ENCODE measurements around the gene SFT2D3. TPM values are rescaled to one million over a fixed set of nuclear protein-coding genes. Genes with fewer than 3 reads are reported as not detected.

SFT2D3 gene
- total and polyA plus RNA-seq, 4 donors = 3.3 to 4.9 (median 4.0) TPM

- ATAC-seq (ENCODE audit: low FRiP score) (no peak), DNase-seq (no peak)
- Histone ChIP-seq H3K36me3 (ENCODE audit: control insufficient read depth in 1 of 2, insufficient read depth in 2 of 2, low read length in 1 of 2) (no peaks in the 10 kb centered on the region), H3K4me3 (ENCODE audit: low read length in 2 of 2) (no peak overlapping the region), H3K9me3 (ENCODE audit: control insufficient read depth, low read length) (no peaks in the 10 kb centered on the region), H3K27ac (ENCODE audit: low read depth in 1 of 2, low read length in 2 of 2) (peak overlapping the region in 1 of 2 donors; percentile 22), H3K27me3 (ENCODE audit: control insufficient read depth in 1 of 2, insufficient read depth in 2 of 2, low read length in 1 of 2) (no peaks in the 10 kb centered on the region), H3K4me1 (ENCODE audit: control insufficient read depth in 1 of 2, insufficient read depth in 2 of 2, low read length in 2 of 2) (no peaks in the 10 kb centered on the region)
- intact Hi-C loops (cut with DNase I) = no loop called here
- 54 to 55% methylated on average over 14 of the region's 14 CpGs for WGBS, 2 donors
Measured at GRCh38 chr2:127671557-127672302, 29.6 kb upstream of the SFT2D3 start.

DNA sequence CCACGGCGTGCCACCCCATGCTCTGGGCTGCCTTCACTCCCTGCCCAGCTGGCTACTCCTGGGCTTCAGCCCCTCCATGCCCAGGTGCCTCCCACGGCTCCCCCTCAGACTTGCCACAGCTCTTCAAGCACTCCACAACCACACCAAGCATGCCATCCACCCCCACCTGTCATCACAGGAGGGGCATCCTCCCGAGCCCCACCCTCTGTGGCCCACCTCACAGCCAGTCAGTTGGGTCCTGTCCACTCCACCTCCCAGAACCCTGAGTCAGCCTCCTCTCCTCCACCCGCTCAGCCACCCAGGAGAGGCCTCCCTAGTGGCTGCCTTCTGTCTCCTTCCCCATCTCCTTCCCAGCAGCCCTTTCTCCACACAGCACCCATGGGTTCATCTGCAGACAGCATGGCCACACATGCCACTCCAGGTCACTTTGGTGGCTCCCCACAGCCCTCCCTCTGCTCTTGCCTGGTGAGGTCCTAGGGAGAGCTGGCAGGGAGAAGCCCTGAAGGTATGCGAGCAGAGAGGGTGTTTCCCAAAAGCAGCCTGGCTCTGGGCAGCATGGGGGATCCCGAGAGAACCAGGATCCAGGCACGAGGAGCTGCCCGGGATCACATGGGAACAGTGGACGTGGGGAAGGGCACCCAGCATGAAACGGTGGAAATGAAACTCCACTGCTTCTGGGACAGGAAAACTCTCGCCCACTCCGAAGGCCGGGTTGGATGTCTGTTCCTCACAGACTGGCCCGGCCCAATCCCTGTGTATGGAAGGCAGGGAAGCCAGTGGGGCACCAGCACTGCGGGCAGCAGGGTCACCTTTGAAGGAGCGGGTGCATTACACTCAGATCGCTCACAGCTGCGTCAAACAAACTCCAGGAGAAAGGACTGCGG, 28.7 kb upstream of the SFT2D3 start:
- H3K4me1 ChIP-seq (ENCODE audit: control insufficient read depth in 1 of 2, insufficient read depth in 2 of 2, low read length in 2 of 2) = no peaks in the 10 kb centered on the region
- no peak for DNase-seq
- peak overlapping the region; percentile 22 to 68 for H3K27ac ChIP-seq (ENCODE audit: low read depth in 1 of 2, low read length in 2 of 2)

GRCh38 chr2:127673291-127674069, 27.8 kb upstream of the SFT2D3 start:
- ATAC-seq (ENCODE audit: low FRiP score) (no peak), DNase-seq (no peak)
- intact Hi-C loops (cut with DNase I) = no loop called here
- H3K27me3 ChIP-seq (ENCODE audit: control insufficient read depth in 1 of 2, insufficient read depth in 2 of 2, low read length in 1 of 2) = no peaks in the 10 kb centered on the region
- H3K27ac ChIP-seq (ENCODE audit: low read depth in 1 of 2, low read length in 2 of 2) = peak overlapping the region; percentile 22 to 68
- no peaks in the 10 kb centered on the region for H3K36me3 ChIP-seq (ENCODE audit: control insufficient read depth in 1 of 2, insufficient read depth in 2 of 2, low read length in 1 of 2)
- H3K4me1 ChIP-seq (ENCODE audit: control insufficient read depth in 1 of 2, insufficient read depth in 2 of 2, low read length in 2 of 2) = no peaks in the 10 kb centered on the region
- no peaks in the 10 kb centered on the region for H3K9me3 ChIP-seq (ENCODE audit: control insufficient read depth, low read length)
- WGBS, 2 donors = 6 to 8% methylated on average over 17 of the region's 17 CpGs
- peak overlapping the region; percentile 55 to 95 for H3K4me3 ChIP-seq (ENCODE audit: low read length in 2 of 2)

More for the DNA sequence above, 28.7 kb upstream of the SFT2D3 start:
- intact Hi-C loops (cut with DNase I) = no loop called here
- WGBS, 2 donors = 8 to 14% methylated on average over 20 of the region's 20 CpGs
- Histone ChIP-seq H3K27me3 (ENCODE audit: control insufficient read depth in 1 of 2, insufficient read depth in 2 of 2, low read length in 1 of 2) (no peaks in the 10 kb centered on the region), H3K9me3 (ENCODE audit: control insufficient read depth, low read length) (no peaks in the 10 kb centered on the region), H3K4me3 (ENCODE audit: low read length in 2 of 2) (peak overlapping the region in 1 of 2 donors; percentile 95), H3K36me3 (ENCODE audit: control insufficient read depth in 1 of 2, insufficient read depth in 2 of 2, low read length in 1 of 2) (no peaks in the 10 kb centered on the region)
- ATAC-seq (ENCODE audit: low FRiP score) = peak; percentile 4

GRCh38 chr2:127674241-127675209, 26.8 kb upstream of the SFT2D3 start:
- 1% methylated on average over 67 to 72 of the region's 72 CpGs for WGBS, 2 donors

DNA sequence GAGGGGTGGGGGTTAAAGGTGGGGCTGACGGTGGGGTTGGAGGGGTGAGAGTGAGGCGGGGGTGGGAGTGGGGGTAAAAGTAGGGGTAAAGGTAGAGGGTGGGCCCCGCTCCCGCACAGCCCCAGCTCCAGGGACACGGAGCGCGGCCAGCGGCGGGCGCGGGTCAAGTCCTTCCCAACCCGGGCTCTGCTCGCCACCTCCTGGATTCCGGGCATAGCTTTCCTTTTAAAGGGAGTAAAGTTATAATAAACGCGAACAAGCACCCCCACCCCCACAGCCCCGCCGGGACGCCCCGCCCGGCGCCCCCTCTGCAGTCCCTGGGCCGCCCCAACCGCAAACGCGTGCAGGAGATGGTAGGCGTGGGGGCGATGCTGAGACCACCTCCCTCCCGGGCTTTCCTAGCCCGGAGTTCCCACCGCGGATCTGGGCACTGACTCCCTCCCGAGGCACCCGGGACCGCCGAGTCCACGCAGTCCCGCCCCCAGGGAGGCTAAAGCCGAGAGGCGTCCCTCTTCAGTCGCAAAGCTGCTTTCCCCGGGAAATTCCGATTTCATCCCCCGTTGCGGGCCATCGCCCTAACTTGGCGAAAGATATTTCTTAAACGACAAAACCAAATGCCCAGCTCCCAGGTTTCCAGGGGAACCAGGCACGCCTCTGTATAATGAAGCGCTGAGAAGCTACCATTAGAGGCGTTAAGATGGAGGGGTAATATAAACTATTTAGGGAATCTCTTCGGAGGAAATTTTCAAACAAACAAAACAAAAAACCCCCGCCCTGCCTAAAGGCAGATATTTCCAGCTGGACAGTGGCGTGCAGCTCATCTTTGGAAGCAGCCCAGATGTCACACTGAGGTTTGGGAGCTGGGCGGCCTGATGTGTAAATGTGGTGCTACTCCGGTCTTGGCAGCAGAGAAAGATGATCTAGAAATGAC, 25.7 kb upstream of the SFT2D3 start, which contains the start of gene LIMS2:
Gene LIMS2 (minus strand): TSS at position 200 of the 931 bp plus-strand sequence. CDS start 506 bp downstream, outside the sequence.
- Histone ChIP-seq H3K9me3 (ENCODE audit: control insufficient read depth, low read length) (no peaks in the 10 kb centered on the region), H3K4me1 (ENCODE audit: control insufficient read depth in 1 of 2, insufficient read depth in 2 of 2, low read length in 2 of 2) (no peaks in the 10 kb centered on the region), H3K27me3 (ENCODE audit: control insufficient read depth in 1 of 2, insufficient read depth in 2 of 2, low read length in 1 of 2) (no peaks in the 10 kb centered on the region), H3K36me3 (ENCODE audit: control insufficient read depth in 1 of 2, insufficient read depth in 2 of 2, low read length in 1 of 2) (no peaks in the 10 kb centered on the region), H3K4me3 (ENCODE audit: low read length in 2 of 2) (peak within 1 kb of the TSS; percentile 55 to 95), H3K27ac (ENCODE audit: low read depth in 1 of 2, low read length in 2 of 2) (peak within 1 kb of the TSS; percentile 41 to 79)
- WGBS, 2 donors = 1 to 2% methylated on average over 47 to 56 of the region's 56 CpGs
- DNase-seq = peak in 1 of 2 donors; percentile 71
- ATAC-seq (ENCODE audit: low FRiP score) = peak; percentile 63
- intact Hi-C loops (cut with DNase I) = no loop called here

More at GRCh38 chr2:127674241-127675209, 26.8 kb upstream of the SFT2D3 start:
- ATAC-seq (ENCODE audit: low FRiP score) (peak; percentile 67), DNase-seq (peak; percentile 67 to 88)
- peak overlapping the region; percentile 55 to 95 for H3K4me3 ChIP-seq (ENCODE audit: low read length in 2 of 2)
- no peaks in the 10 kb centered on the region for H3K27me3 ChIP-seq (ENCODE audit: control insufficient read depth in 1 of 2, insufficient read depth in 2 of 2, low read length in 1 of 2)
- H3K4me1 ChIP-seq (ENCODE audit: control insufficient read depth in 1 of 2, insufficient read depth in 2 of 2, low read length in 2 of 2) = no peaks in the 10 kb centered on the region
- intact Hi-C loops (cut with DNase I) = no loop called here
- no peaks in the 10 kb centered on the region for H3K9me3 ChIP-seq (ENCODE audit: control insufficient read depth, low read length)
- no peaks in the 10 kb centered on the region for H3K36me3 ChIP-seq (ENCODE audit: control insufficient read depth in 1 of 2, insufficient read depth in 2 of 2, low read length in 1 of 2)
- peak overlapping the region; percentile 22 to 64 for H3K27ac ChIP-seq (ENCODE audit: low read depth in 1 of 2, low read length in 2 of 2)

DNA sequence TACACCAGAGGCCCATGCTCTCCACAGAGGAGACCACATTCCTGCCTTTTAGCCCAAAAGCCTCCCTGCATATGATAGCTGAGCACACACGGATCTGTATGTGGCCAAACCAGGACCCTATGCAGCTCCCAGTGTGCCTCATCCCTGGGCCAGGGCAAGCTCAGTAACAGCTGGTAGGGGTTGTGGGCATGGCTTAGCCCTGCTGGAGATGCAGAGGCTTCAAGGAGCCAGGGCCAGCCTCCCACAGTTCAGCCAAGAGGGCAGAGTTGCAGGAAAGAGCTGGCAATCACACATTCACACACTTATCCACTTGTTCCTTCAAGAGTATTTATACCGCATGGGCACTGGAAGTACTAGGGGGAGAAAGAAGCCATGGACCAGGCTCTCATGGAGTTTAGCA, 24.4 kb upstream of the SFT2D3 start:
- no peaks in the 10 kb centered on the region for H3K27me3 ChIP-seq (ENCODE audit: control insufficient read depth in 1 of 2, insufficient read depth in 2 of 2, low read length in 1 of 2)
- H3K4me3 ChIP-seq (ENCODE audit: low read length in 2 of 2) = no peak overlapping the region
- 14 to 22% methylated on average over 2 of the region's 2 CpGs for WGBS, 2 donors
- intact Hi-C loops (cut with DNase I) = no loop called here
- no peak overlapping the region for H3K27ac ChIP-seq (ENCODE audit: low read depth in 1 of 2, low read length in 2 of 2)
- ATAC-seq (ENCODE audit: low FRiP score) (no peak), DNase-seq (peak in 1 of 2 donors; percentile 79)
- H3K36me3 ChIP-seq (ENCODE audit: control insufficient read depth in 1 of 2, insufficient read depth in 2 of 2, low read length in 1 of 2) = no peaks in the 10 kb centered on the region
- H3K4me1 ChIP-seq (ENCODE audit: control insufficient read depth in 1 of 2, insufficient read depth in 2 of 2, low read length in 2 of 2) = no peaks in the 10 kb centered on the region
- H3K9me3 ChIP-seq (ENCODE audit: control insufficient read depth, low read length) = no peaks in the 10 kb centered on the region

DNA sequence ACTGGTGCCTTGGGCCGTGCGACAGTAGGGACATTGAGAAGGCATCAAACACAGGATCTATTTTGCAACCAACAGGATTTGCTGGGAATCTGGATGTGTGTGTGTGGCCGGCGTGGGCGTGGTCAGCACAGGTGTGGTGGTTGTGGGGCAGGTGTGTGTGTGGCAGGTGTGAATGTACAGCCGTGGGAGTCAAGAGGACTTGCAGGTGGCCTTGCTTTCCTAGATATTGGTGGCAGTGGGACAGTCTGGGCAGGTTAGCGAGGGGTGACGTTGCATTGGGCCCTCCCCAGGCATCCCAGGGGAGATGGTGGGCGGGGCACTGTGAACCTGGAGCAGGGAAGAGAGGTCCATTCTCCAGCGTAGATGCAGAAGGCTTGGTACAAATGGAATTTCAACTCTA, 22.8 kb upstream of the SFT2D3 start:
- DNase-seq (no peak), ATAC-seq (ENCODE audit: low FRiP score) (no peak)
- Histone ChIP-seq H3K4me3 (ENCODE audit: low read length in 2 of 2) (no peak overlapping the region), H3K36me3 (ENCODE audit: control insufficient read depth in 1 of 2, insufficient read depth in 2 of 2, low read length in 1 of 2) (no peaks in the 10 kb centered on the region), H3K4me1 (ENCODE audit: control insufficient read depth in 1 of 2, insufficient read depth in 2 of 2, low read length in 2 of 2) (no peaks in the 10 kb centered on the region), H3K27ac (ENCODE audit: low read depth in 1 of 2, low read length in 2 of 2) (no peak overlapping the region), H3K27me3 (ENCODE audit: control insufficient read depth in 1 of 2, insufficient read depth in 2 of 2, low read length in 1 of 2) (no peaks in the 10 kb centered on the region), H3K9me3 (ENCODE audit: control insufficient read depth, low read length) (no peaks in the 10 kb centered on the region)
- intact Hi-C loops (cut with DNase I) = no loop called here
- WGBS, 2 donors = 90 to 92% methylated on average over 10 of the region's 10 CpGs
